GM19463 (cell line): Measurements from ENCODE around the gene SLC13A2.

Source experiments
- ATAC-seq: cut with Tn5 transposase; IDR thresholded peaks from one replicate; pipeline ENCODE4 v1.9.1; 2021; ENCODE audit warnings: mild to moderate bottlenecking, moderate library complexity; ENCODE audit not compliant: unreplicated experiment

Gene SLC13A2

GRCh38 chr17:28533091-28533807, 59.8 kb downstream of the SLC13A2 start:
- ATAC-seq = no peak

GRCh38 chr17:28534740-28535375, 61.4 kb downstream of the SLC13A2 start:
- ATAC-seq = no peak

GRCh38 chr17:28536532-28537218, 63.2 kb downstream of the SLC13A2 start:
- ATAC-seq = no peak

- ATAC-seq = no peak
These were observed 63.8 kb downstream of the SLC13A2 start for GRCh38 chr17:28537219-28537610.

- ATAC-seq = no peak
These were observed 65.0 kb downstream of the SLC13A2 start for GRCh38 chr17:28538296-28538895.

- no peak for ATAC-seq
These were observed 66.8 kb downstream of the SLC13A2 start for GRCh38 chr17:28540231-28540630.

GRCh38 chr17:28541439-28541838, 68.0 kb downstream of the SLC13A2 start:
- no peak for ATAC-seq

GRCh38 chr17:28544402-28545140, 71.1 kb downstream of the SLC13A2 start:
- no peak for ATAC-seq

GRCh38 chr17:28545141-28545503, 71.7 kb downstream of the SLC13A2 start:
- no peak for ATAC-seq

GRCh38 chr17:28545787-28546415, 72.5 kb downstream of the SLC13A2 start:
- no peak for ATAC-seq

- no peak for ATAC-seq
These were observed 73.7 kb downstream of the SLC13A2 start for GRCh38 chr17:28547096-28547622.
